ENCODE data around the gene CEP135. TPM values are rescaled to one million over a fixed set of nuclear protein-coding genes. Genes with fewer than 3 reads are reported as not detected.
"Not testable (repeated sequence)": the region's sequence is repeated elsewhere in the genome, so short reads cannot be mapped to it uniquely, and the experiment has no call there.

CEP135 gene
- polyA plus RNA-seq, 3 donors: 4.0 to 5.1 (median 4.6) TPM

- H3K4me3 Mint-ChIP-seq: no peak overlapping the region
- intact Hi-C loops (cut with micrococcal nuclease): no loop called here
- no peaks in the 10 kb centered on the region for H3K4me1 ChIP-seq (ENCODE audit: control insufficient read depth in 1 of 2, insufficient read depth in 2 of 2, low read length in 2 of 2)
- H3K27ac ChIP-seq (ENCODE audit: low read depth in 1 of 2, low read length in 2 of 2): no peak overlapping the region
- no peaks in the 10 kb centered on the region for H3K79me2 ChIP-seq (ENCODE audit: insufficient read depth, low read length)
- H3K36me3 Mint-ChIP-seq: no peaks in the 10 kb centered on the region
- WGBS (ENCODE audit: insufficient coverage): 91% methylated on average over 3 of the region's 6 CpGs
- TF ChIP-seq, protein P1, sequence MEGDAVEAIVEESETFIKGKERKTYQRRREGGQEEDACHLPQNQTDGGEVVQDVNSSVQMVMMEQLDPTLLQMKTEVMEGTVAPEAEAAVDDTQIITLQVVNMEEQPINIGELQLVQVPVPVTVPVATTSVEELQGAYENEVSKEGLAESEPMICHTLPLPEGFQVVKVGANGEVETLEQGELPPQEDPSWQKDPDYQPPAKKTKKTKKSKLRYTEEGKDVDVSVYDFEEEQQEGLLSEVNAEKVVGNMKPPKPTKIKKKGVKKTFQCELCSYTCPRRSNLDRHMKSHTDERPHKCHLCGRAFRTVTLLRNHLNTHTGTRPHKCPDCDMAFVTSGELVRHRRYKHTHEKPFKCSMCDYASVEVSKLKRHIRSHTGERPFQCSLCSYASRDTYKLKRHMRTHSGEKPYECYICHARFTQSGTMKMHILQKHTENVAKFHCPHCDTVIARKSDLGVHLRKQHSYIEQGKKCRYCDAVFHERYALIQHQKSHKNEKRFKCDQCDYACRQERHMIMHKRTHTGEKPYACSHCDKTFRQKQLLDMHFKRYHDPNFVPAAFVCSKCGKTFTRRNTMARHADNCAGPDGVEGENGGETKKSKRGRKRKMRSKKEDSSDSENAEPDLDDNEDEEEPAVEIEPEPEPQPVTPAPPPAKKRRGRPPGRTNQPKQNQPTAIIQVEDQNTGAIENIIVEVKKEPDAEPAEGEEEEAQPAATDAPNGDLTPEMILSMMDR (IDR thresholded peaks at IDR 0.05): no peak
- H3K4me2 ChIP-seq (replicated peaks; ENCODE audit: extremely low read depth, low read length, poor library complexity, severe bottlenecking): no peak overlapping the region
- no peaks in the 10 kb centered on the region for H4K20me1 ChIP-seq (ENCODE audit: insufficient read depth, low read length)
- no peak for DNase-seq
- H3K9me3 Mint-ChIP-seq: peaks cover 9 to 16% (median 15%) of the 10 kb centered on the region in 7 donors
- H2AFZ ChIP-seq (ENCODE audit: insufficient read depth, low read depth, low read length, poor library complexity, severe bottlenecking): no peak overlapping the region
- no peak overlapping the region for H3K9ac ChIP-seq (ENCODE audit: insufficient read depth, low read length, poor library complexity, severe bottlenecking)
- H3K4me1 Mint-ChIP-seq: no peaks in the 10 kb centered on the region
- no peaks in the 10 kb centered on the region for H3K36me3 ChIP-seq (replicated peaks in 1 of 2; ENCODE audit: control insufficient read depth in 1 of 2, insufficient read depth in 2 of 2, low read length in 2 of 2)
- H3K27me3 ChIP-seq (ENCODE audit: control insufficient read depth in 2 of 2, insufficient read depth in 2 of 2, low read length in 2 of 2): no peaks in the 10 kb centered on the region
- H3K9me3 ChIP-seq (replicated peaks in 1 of 2; ENCODE audit: control insufficient read depth in 1 of 2, insufficient read depth in 1 of 2, low read length in 2 of 2): peaks cover 0 to 3% of the 10 kb centered on the region in 2 donors
- H3K27ac Mint-ChIP-seq: no peak overlapping the region
- H3K4me3 ChIP-seq (replicated peaks in 1 of 3; ENCODE audit: low read depth in 2 of 3, low read length in 3 of 3): no peak overlapping the region
- H3K27me3 Mint-ChIP-seq (ENCODE audit: low read depth in 3 of 3): peaks cover 0 to 4% (median 0%) of the 10 kb centered on the region in 3 donors
Measured at GRCh38 chr4:56067826-56068225, 119.1 kb downstream of the CEP135 start.

DNA sequence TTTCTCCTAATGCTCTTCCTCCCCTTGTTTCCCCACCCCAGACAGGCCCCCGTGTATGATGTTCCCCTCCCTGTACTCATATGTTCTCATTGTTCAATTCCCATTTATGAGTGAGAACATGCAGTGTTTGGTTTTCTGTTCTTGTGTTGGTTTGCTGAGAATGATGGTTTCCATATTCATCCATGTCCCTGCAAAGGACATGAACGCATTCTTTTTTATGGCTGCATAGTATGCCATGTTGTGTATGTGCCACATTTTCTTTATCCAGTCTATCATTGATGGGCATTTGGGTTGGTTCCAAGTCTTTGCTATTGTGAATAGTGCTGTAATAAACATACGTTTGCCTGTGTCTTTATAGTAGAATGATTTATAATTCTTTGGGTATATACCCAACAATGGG, 124.0 kb downstream of the CEP135 start:
- H3K79me2 ChIP-seq (ENCODE audit: insufficient read depth, low read length); H3K4me1 Mint-ChIP-seq; H3K9me3 ChIP-seq (replicated peaks in 1 of 2; ENCODE audit: control insufficient read depth in 1 of 2, insufficient read depth in 1 of 2, low read length in 2 of 2); H3K4me2 ChIP-seq (replicated peaks; ENCODE audit: extremely low read depth, low read length, poor library complexity, severe bottlenecking); H3K36me3 Mint-ChIP-seq; H3K4me3 ChIP-seq (replicated peaks in 1 of 3; ENCODE audit: low read depth in 2 of 3, low read length in 3 of 3); H3K27me3 ChIP-seq (ENCODE audit: control insufficient read depth in 2 of 2, insufficient read depth in 2 of 2, low read length in 2 of 2); H4K20me1 ChIP-seq (ENCODE audit: insufficient read depth, low read length); H3K9ac ChIP-seq (ENCODE audit: insufficient read depth, low read length, poor library complexity, severe bottlenecking); H3K36me3 ChIP-seq (replicated peaks in 1 of 2; ENCODE audit: control insufficient read depth in 1 of 2, insufficient read depth in 2 of 2, low read length in 2 of 2); H2AFZ ChIP-seq (ENCODE audit: insufficient read depth, low read depth, low read length, poor library complexity, severe bottlenecking); H3K27ac ChIP-seq (ENCODE audit: low read depth in 1 of 2, low read length in 2 of 2); H3K27me3 Mint-ChIP-seq (ENCODE audit: low read depth in 3 of 3); H3K4me3 Mint-ChIP-seq; H3K27ac Mint-ChIP-seq; intact Hi-C loops (cut with micrococcal nuclease); DNase-seq; H3K4me1 ChIP-seq (ENCODE audit: control insufficient read depth in 1 of 2, insufficient read depth in 2 of 2, low read length in 2 of 2): not testable (repeated sequence)
- no CpG with 5 or more reads among the region's 3 CpGs for WGBS (ENCODE audit: insufficient coverage)
- peaks cover 20 to 36% (median 25%) of the 10 kb centered on the region in 7 donors for H3K9me3 Mint-ChIP-seq
